HFFc6 (cell line): ENCODE results near the gene TRIM10. TPM values are rescaled to one million over a fixed set of nuclear protein-coding genes. Genes with fewer than 3 reads are reported as not detected.
"Not testable (repeated sequence)": the region's sequence is repeated elsewhere in the genome, so short reads cannot be mapped to it uniquely, and the experiment has no call there.

Source experiments
- DNase-seq: peaks from one replicate; pipeline ENCODE4 v3.0.0-alpha.2; 2018
- H3K27ac Mint-ChIP-seq: 2 replicates; pipeline ENCODE4 v1.8.0; 2020; ENCODE audit warnings: mild to moderate bottlenecking, mixed read lengths
- H3K27me3 Mint-ChIP-seq: 2 replicates; pipeline ENCODE4 v1.8.0; 2021; ENCODE audit warnings: mild to moderate bottlenecking, moderate library complexity, mixed read lengths; ENCODE audit not compliant: insufficient read depth
- H3K36me3 Mint-ChIP-seq: 2 replicates; pipeline ENCODE4 v1.8.0; 2021; ENCODE audit warnings: low read depth, mixed read lengths
- H3K4me1 Mint-ChIP-seq: 2 replicates; pipeline ENCODE4 v1.8.0; 2020; ENCODE audit warnings: low read depth, mixed read lengths
- H3K4me3 Mint-ChIP-seq: 2 replicates; pipeline ENCODE4 v1.8.0; 2020; ENCODE audit warnings: mild to moderate bottlenecking, moderate library complexity, mixed read lengths
- H3K9me3 Mint-ChIP-seq: 2 replicates; pipeline ENCODE4 v1.8.0; 2020; ENCODE audit warnings: mild to moderate bottlenecking, mixed read lengths
- CTCF ChIP-seq: fragments of 200-600 bp; sonication (generic); IDR thresholded peaks from 2 replicates; pipeline ENCODE4 v1.5.0; 2021; ENCODE audit warnings: antibody characterized with exemption, mild to moderate bottlenecking
- total RNA-seq, 6 experiments: library from RNA; stranded (reverse); fragmentation: NEBNext Ultra II Directional; extraction: Animal tissue kit (Norgen Biotek cat#: 25700); gene quantifications; 2 replicates in 1 of 6; 3 replicates in 5 of 6; pipeline ENCODE4 v1.2.3, GENCODE V29; 2021

TRIM10 gene
- total RNA-seq, 6 experiments from 2014 or later: not detected

- Mint-ChIP-seq H3K4me1 (no peaks in the 10 kb centered on the region), H3K36me3 (no peaks in the 10 kb centered on the region), H3K27me3 (peaks cover 54% of the 10 kb centered on the region), H3K4me3 (no peak overlapping the region), H3K9me3 (no peaks in the 10 kb centered on the region), H3K27ac (no peak overlapping the region)
- no peak for DNase-seq
- TF ChIP-seq CTCF: peak; percentile 10; the same call in 1 of the 2 replicates
These were observed 10.9 kb upstream of the TRIM10 start for GRCh38 chr6:30171677-30172471.

- Mint-ChIP-seq H3K27me3 (peaks cover 50% of the 10 kb centered on the region), H3K4me1 (no peaks in the 10 kb centered on the region), H3K4me3 (no peak overlapping the region), H3K27ac (no peak overlapping the region), H3K36me3 (no peaks in the 10 kb centered on the region), H3K9me3 (no peaks in the 10 kb centered on the region)
- DNase-seq: peak; percentile 36
- peak; percentile 80 for TF ChIP-seq CTCF
These were observed 8.9 kb upstream of the TRIM10 start for GRCh38 chr6:30169658-30170614.

GRCh38 chr6:30168741-30169140 lies 7.7 kb upstream of the TRIM10 start:
- TF ChIP-seq CTCF: no peak
- Mint-ChIP-seq H3K27me3 (peaks cover 41% of the 10 kb centered on the region), H3K27ac (no peak overlapping the region), H3K4me3 (no peak overlapping the region), H3K36me3 (no peaks in the 10 kb centered on the region), H3K9me3 (no peaks in the 10 kb centered on the region), H3K4me1 (no peaks in the 10 kb centered on the region)
- DNase-seq: no peak

GRCh38 chr6:30167101-30167500 lies 6.1 kb upstream of the TRIM10 start:
- Mint-ChIP-seq H3K27me3 (peaks cover 27% of the 10 kb centered on the region), H3K27ac (no peak overlapping the region), H3K4me1 (no peaks in the 10 kb centered on the region), H3K4me3 (no peak overlapping the region), H3K9me3 (no peaks in the 10 kb centered on the region), H3K36me3 (no peaks in the 10 kb centered on the region)
- no peak for DNase-seq
- no peak for TF ChIP-seq CTCF

- not testable (repeated sequence) for DNase-seq, H3K36me3 Mint-ChIP-seq, H3K9me3 Mint-ChIP-seq, H3K27ac Mint-ChIP-seq, H3K4me3 Mint-ChIP-seq, H3K4me1 Mint-ChIP-seq
- peaks cover 22% of the 10 kb centered on the region for H3K27me3 Mint-ChIP-seq
These were observed 4.2 kb upstream of the TRIM10 start for GRCh38 chr6:30165238-30165637.

- no peak for DNase-seq
- Mint-ChIP-seq H3K27me3 (peaks cover 22% of the 10 kb centered on the region), H3K27ac (no peak overlapping the region), H3K4me3 (no peak overlapping the region), H3K36me3 (no peaks in the 10 kb centered on the region), H3K9me3 (no peaks in the 10 kb centered on the region), H3K4me1 (no peaks in the 10 kb centered on the region)
- no peak for TF ChIP-seq CTCF
These were observed 3.7 kb upstream of the TRIM10 start for GRCh38 chr6:30164714-30165113.
